HepG2 (cell line): ENCODE results near the gene ACTA2.
A peak's percentile ranks its signal among the peaks of the same experiment; 100 is the strongest.

Experiments
- ELF1 ChIP-seq: sonication (generic); formaldehyde crosslinking; IDR thresholded peaks from 2 replicates; pipeline ENCODE4 v1.4.0; 2020; ENCODE audit warnings: missing genetic modification reagents
- GABPA ChIP-seq, 2 experiments: IDR thresholded peaks; 2 replicates each; pipeline ENCODE4 v1.6.1; 2011 to 2016; ENCODE audit warnings: low read depth in 2 of 2, low read length in 1 of 2, missing biosample characterization in 1 of 2, missing genetic modification characterization in 1 of 2
- HES4 ChIP-seq: sonication (generic); formaldehyde crosslinking; IDR thresholded peaks from 2 replicates; pipeline ENCODE4 v1.9.0; 2021; ENCODE audit warnings: mild to moderate bottlenecking, missing genetic modification reagents, borderline replicate concordance
- PHF8 ChIP-seq: sonication (generic); formaldehyde crosslinking; IDR thresholded peaks from 2 replicates; pipeline ENCODE4 v1.5.0; 2020; ENCODE audit warnings: missing genetic modification reagents
- POLR2A ChIP-seq, 2 experiments: IDR thresholded peaks; 2 replicates each; pipeline ENCODE4 v1.6.1; 2011; ENCODE audit warnings: low read depth in 2 of 2, low read length in 2 of 2, mild to moderate bottlenecking in 1 of 2, moderate library complexity in 1 of 2; ENCODE audit not compliant: insufficient read depth in 1 of 2
- TGIF2 ChIP-seq: IDR thresholded peaks from 2 replicates; pipeline ENCODE4 v1.6.1; 2016; ENCODE audit warnings: control low read depth, missing compliant biosample characterization
- TOE1 ChIP-seq: sonication (generic); formaldehyde crosslinking; IDR thresholded peaks from 2 replicates; pipeline ENCODE4 v1.4.0; 2020; ENCODE audit warnings: mild to moderate bottlenecking, missing genetic modification reagents
- USF2 ChIP-seq, 2 experiments: sonication (generic) in 1 of 2; formaldehyde crosslinking in 1 of 2; IDR thresholded peaks; 2 replicates each; pipeline versions ENCODE4 v1.5.1 to v1.6.1; 2011 to 2020; ENCODE audit warnings: borderline replicate concordance in 1 of 2, low read depth in 1 of 2, low read length in 1 of 2, mild to moderate bottlenecking in 1 of 2, missing genetic modification reagents in 1 of 2, moderate library complexity in 1 of 2
- ZNF230 ChIP-seq: sonication (generic); formaldehyde crosslinking; IDR thresholded peaks from 2 replicates; pipeline ENCODE4 v1.4.0; 2020; ENCODE audit warnings: mild to moderate bottlenecking, missing genetic modification reagents
- TF ChIP-seq, protein P1 (sequence below): sonication (generic); formaldehyde crosslinking; IDR thresholded peaks from 2 replicates; pipeline ENCODE4 v1.4.0; 2020; ENCODE audit warnings: missing genetic modification reagents
- TF ChIP-seq, protein P2 (sequence below): sonication (generic); formaldehyde crosslinking; IDR thresholded peaks from 2 replicates; pipeline ENCODE4 v1.5.0; 2020; ENCODE audit warnings: mild to moderate bottlenecking, missing genetic modification reagents, moderate library complexity
- TF ChIP-seq, protein P3 (sequence below): sonication (generic); formaldehyde crosslinking; IDR thresholded peaks from 2 replicates; pipeline ENCODE4 v1.8.0; 2022; ENCODE audit warnings: missing genetic modification reagents, mild to moderate bottlenecking, moderate library complexity, borderline replicate concordance

- TF ChIP-seq ELF1 (CRISPR knock-in tag) (no peak), ZNF230 (CRISPR knock-in tag) (0 out of 2 replicates have a peak, but pooled peaks have one; percentile 85), TOE1 (CRISPR knock-in tag) (no peak), HES4 (CRISPR knock-in tag) (no peak), POLR2A (IDR thresholded peaks at IDR 0.05; ENCODE audit: insufficient read depth in 1 of 2, low read depth in 2 of 2, low read length in 2 of 2) (no peak), USF2 (IDR thresholded peaks at IDR 0.05; ENCODE audit: low read depth, low read length) (no peak), USF2 (CRISPR knock-in tag; IDR thresholded peaks at IDR 0.05; ENCODE audit: borderline replicate concordance) (no peak), PHF8 (peak; percentile 71; the same call in 1 of the 2 replicates), GABPA (IDR thresholded peaks at IDR 0.05; ENCODE audit: low read depth, low read length) (no peak), GABPA (CRISPR knock-in tag; IDR thresholded peaks at IDR 0.05; ENCODE audit: low read depth) (no peak), TGIF2 (no peak; the same call in 1 of the 2 replicates)
- TF ChIP-seq, protein P1, sequence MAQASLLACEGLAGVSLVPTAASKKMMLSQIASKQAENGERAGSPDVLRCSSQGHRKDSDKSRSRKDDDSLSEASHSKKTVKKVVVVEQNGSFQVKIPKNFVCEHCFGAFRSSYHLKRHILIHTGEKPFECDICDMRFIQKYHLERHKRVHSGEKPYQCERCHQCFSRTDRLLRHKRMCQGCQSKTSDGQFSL (CRISPR knock-in tag) = no peak
- TF ChIP-seq, protein P2, sequence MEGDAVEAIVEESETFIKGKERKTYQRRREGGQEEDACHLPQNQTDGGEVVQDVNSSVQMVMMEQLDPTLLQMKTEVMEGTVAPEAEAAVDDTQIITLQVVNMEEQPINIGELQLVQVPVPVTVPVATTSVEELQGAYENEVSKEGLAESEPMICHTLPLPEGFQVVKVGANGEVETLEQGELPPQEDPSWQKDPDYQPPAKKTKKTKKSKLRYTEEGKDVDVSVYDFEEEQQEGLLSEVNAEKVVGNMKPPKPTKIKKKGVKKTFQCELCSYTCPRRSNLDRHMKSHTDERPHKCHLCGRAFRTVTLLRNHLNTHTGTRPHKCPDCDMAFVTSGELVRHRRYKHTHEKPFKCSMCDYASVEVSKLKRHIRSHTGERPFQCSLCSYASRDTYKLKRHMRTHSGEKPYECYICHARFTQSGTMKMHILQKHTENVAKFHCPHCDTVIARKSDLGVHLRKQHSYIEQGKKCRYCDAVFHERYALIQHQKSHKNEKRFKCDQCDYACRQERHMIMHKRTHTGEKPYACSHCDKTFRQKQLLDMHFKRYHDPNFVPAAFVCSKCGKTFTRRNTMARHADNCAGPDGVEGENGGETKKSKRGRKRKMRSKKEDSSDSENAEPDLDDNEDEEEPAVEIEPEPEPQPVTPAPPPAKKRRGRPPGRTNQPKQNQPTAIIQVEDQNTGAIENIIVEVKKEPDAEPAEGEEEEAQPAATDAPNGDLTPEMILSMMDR (CRISPR knock-in tag) = no peak; the same call in 1 of the 2 replicates
- TF ChIP-seq, protein P3, sequence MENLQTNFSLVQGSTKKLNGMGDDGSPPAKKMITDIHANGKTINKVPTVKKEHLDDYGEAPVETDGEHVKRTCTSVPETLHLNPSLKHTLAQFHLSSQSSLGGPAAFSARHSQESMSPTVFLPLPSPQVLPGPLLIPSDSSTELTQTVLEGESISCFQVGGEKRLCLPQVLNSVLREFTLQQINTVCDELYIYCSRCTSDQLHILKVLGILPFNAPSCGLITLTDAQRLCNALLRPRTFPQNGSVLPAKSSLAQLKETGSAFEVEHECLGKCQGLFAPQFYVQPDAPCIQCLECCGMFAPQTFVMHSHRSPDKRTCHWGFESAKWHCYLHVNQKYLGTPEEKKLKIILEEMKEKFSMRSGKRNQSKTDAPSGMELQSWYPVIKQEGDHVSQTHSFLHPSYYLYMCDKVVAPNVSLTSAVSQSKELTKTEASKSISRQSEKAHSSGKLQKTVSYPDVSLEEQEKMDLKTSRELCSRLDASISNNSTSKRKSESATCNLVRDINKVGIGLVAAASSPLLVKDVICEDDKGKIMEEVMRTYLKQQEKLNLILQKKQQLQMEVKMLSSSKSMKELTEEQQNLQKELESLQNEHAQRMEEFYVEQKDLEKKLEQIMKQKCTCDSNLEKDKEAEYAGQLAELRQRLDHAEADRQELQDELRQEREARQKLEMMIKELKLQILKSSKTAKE (CRISPR knock-in tag) = no peak
Observed at GRCh38 chr10:88991161-88991898, 38.8 kb upstream of the ACTA2 start.
